ENCODE data around the gene SLC6A6.

DNA sequence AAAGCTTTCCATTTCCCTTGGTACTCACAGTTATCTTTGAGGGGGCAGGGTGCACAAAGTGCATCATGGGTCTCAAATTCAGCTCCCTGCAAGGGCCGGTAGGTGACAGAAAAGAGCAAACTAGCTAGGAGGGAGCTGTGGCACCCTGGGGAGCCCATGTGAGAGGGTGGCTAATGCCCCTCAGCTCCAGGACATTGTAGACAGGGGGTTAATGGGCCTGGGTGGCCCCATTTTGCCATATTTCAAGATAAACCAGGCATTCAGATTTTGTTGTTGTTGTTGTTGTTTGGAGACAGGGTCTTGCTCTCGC, 3.7 kb upstream of the SLC6A6 start:
- TF ChIP-seq, protein P1, sequence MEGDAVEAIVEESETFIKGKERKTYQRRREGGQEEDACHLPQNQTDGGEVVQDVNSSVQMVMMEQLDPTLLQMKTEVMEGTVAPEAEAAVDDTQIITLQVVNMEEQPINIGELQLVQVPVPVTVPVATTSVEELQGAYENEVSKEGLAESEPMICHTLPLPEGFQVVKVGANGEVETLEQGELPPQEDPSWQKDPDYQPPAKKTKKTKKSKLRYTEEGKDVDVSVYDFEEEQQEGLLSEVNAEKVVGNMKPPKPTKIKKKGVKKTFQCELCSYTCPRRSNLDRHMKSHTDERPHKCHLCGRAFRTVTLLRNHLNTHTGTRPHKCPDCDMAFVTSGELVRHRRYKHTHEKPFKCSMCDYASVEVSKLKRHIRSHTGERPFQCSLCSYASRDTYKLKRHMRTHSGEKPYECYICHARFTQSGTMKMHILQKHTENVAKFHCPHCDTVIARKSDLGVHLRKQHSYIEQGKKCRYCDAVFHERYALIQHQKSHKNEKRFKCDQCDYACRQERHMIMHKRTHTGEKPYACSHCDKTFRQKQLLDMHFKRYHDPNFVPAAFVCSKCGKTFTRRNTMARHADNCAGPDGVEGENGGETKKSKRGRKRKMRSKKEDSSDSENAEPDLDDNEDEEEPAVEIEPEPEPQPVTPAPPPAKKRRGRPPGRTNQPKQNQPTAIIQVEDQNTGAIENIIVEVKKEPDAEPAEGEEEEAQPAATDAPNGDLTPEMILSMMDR (IDR thresholded peaks at IDR 0.05): no peak
- TF ChIP-seq NR3C1 (CRISPR knock-in tag; conservative IDR thresholded peaks at IDR 0.05; ENCODE audit: low read depth) (no peak), TCF7 (CRISPR knock-in tag; IDR thresholded peaks at IDR 0.05; ENCODE audit: low read depth) (no peak), FOXK1 (CRISPR knock-in tag; IDR thresholded peaks at IDR 0.05) (no peak), PRDM15 (CRISPR knock-in tag; IDR thresholded peaks at IDR 0.05) (no peak), ATF6 (CRISPR knock-in tag; IDR thresholded peaks at IDR 0.05) (no peak), ZNF396 (CRISPR knock-in tag; IDR thresholded peaks at IDR 0.05; ENCODE audit: borderline replicate concordance) (no peak), ZBTB21 (CRISPR knock-in tag; IDR thresholded peaks at IDR 0.05; ENCODE audit: borderline replicate concordance) (no peak), OVOL2 (CRISPR knock-in tag; IDR thresholded peaks at IDR 0.05; ENCODE audit: borderline replicate concordance) (no peak), PRRX2 (CRISPR knock-in tag; IDR thresholded peaks at IDR 0.05) (no peak)
- TF ChIP-seq, protein P2, sequence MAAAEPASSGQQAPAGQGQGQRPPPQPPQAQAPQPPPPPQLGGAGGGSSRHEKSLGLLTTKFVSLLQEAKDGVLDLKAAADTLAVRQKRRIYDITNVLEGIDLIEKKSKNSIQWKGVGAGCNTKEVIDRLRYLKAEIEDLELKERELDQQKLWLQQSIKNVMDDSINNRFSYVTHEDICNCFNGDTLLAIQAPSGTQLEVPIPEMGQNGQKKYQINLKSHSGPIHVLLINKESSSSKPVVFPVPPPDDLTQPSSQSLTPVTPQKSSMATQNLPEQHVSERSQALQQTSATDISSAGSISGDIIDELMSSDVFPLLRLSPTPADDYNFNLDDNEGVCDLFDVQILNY (CRISPR knock-in tag; IDR thresholded peaks at IDR 0.05): no peak
- TF ChIP-seq, protein P3, sequence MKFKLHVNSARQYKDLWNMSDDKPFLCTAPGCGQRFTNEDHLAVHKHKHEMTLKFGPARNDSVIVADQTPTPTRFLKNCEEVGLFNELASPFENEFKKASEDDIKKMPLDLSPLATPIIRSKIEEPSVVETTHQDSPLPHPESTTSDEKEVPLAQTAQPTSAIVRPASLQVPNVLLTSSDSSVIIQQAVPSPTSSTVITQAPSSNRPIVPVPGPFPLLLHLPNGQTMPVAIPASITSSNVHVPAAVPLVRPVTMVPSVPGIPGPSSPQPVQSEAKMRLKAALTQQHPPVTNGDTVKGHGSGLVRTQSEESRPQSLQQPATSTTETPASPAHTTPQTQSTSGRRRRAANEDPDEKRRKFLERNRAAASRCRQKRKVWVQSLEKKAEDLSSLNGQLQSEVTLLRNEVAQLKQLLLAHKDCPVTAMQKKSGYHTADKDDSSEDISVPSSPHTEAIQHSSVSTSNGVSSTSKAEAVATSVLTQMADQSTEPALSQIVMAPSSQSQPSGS (CRISPR knock-in tag; IDR thresholded peaks at IDR 0.05; ENCODE audit: borderline replicate concordance, low read depth): no peak
- TF ChIP-seq, protein P4, sequence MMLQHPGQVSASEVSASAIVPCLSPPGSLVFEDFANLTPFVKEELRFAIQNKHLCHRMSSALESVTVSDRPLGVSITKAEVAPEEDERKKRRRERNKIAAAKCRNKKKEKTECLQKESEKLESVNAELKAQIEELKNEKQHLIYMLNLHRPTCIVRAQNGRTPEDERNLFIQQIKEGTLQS (CRISPR knock-in tag; conservative IDR thresholded peaks at IDR 0.05): no peak
